GM19351 (cell line): ENCODE results near the gene ZBTB46.
"Not testable (repeated sequence)": the region's sequence is repeated elsewhere in the genome, so short reads cannot be mapped to it uniquely, and the experiment has no call there.

ENCODE experiments used
- ATAC-seq: cut with Tn5 transposase; IDR thresholded peaks from one replicate; pipeline ENCODE4 v1.9.1; 2021; ENCODE audit warnings: mild to moderate bottlenecking, moderate library complexity; ENCODE audit not compliant: unreplicated experiment

ZBTB46 gene

DNA sequence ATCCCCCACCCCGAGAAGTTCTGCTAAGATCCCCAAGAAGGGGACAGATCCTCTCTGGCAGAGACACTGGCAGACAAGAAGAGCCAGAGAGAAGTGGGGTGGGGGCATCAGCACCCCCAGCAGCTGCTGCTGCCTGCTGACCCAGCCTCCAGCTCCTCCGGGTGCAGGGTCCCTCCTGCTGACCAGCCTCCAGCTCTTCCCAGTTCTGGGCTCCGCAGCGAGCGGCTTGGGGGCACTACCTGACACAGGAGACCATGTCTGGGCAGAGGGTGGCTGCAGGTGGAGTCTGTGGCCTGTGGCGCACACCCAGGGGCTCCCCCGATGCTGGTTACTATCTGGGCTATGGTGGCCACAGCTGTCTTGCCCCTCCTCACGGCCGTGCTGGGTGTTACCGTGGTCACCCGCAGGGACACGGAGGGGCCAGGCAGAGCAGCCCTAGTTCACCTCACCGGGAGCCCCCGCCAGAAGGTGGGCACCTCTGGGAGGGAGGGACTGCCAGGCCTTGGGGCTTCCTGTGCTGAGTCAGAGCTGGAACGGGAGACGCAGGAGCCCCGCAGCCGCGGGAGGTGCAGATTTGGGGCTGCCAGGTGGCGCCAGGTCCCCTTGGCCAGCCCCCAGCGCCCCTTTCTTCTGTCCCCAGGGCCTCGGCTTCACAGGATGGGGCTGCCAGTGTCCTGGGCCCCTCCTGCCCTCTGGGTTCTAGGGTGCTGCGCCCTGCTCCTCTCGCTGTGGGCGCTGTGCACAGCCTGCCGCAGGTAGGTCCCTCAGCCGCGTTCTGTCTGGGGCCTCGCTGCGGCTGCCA lies 94.0 kb downstream of the ZBTB46 start:
- ATAC-seq, result no peak

DNA sequence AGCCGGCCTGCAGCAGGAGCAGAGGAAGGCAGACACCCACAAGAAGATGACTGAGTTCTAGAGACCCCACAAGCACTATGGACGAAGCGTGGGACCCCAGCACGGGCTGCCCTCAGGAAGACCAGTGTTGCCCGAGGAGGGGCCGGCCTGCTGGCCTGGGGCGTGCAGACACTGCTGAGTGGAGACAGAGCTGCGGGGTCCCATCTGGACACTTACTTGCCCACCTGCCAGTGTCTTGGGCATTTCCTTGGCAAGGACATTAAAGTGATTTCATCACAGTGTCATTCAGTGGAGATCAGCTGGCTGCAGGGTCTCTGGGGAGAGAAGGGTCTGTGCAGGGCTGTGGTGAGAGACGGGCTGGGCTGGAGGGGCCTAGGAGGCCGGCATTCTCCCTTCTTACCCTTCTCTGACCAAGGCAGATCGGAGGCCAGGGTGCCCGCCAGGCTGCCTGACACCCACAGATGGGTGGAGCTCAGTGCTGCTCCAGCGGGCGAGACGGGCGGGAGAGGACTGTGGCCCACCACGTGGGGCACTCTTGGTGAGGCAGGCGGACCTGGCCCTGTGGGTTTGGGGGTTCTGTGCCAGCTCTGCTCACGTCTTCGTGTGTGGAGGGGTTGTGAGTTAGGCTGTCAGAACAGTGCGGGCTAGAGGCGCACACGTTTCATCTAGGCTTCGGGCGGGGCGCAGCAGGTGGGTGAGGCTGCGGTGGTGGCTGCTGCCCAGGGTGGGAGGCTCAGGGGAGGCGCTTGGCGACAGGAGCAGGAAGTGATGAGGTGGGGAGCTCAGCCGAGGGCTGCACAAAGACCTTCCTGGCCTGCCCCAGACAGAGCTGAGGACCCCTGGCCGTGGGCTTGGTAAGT lies 95.0 kb downstream of the ZBTB46 start, which contains the start of gene LIME1:
TSS of gene LIME1 (plus strand) at position 806 of the 860 bp plus-strand sequence. CDS start 886 bp downstream, outside the sequence.
- no peak for ATAC-seq

DNA sequence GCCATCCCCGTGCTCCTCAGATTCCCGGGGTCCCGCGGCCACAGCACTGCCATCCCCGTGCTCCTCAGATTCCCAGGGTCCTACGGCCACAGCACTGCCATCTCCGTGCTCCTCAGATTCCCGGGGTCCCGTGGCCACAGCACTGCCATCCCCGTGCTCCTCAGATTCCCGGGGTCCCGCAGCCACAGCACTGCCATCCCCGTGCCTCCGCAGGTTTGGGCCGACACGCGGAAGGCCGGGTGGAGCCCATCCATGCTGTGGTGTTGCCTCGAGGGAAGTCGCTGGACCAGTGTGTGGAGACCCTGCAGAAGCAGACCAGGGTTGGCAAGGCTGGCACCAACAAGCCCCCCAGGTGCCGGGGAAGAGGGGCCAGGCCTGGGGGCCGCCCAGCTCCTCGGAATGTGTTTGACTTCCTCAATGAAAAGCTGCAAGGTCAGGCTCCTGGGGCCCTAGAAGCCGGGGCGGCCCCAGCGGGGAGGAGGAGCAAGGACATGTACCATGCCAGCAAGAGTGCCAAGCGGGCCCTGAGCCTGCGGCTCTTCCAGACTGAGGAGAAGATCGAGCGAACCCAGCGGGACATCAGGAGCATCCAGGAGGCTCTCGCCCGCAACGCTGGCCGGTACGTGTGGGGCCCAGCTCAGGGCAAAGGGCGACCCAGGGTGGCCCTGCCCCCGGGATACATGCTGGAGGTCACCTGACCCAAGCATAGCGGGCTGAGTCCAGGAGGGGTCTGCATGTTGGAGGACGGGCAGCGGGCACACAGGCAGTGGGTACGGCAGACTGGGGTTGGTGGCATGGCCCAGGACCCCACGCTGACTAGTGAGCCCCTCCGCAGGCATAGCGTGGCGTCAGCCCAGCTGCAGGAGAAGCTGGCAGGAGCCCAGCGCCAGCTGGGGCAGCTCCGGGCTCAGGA lies 95.9 kb downstream of the ZBTB46 start:
- ATAC-seq, result no peak

DNA sequence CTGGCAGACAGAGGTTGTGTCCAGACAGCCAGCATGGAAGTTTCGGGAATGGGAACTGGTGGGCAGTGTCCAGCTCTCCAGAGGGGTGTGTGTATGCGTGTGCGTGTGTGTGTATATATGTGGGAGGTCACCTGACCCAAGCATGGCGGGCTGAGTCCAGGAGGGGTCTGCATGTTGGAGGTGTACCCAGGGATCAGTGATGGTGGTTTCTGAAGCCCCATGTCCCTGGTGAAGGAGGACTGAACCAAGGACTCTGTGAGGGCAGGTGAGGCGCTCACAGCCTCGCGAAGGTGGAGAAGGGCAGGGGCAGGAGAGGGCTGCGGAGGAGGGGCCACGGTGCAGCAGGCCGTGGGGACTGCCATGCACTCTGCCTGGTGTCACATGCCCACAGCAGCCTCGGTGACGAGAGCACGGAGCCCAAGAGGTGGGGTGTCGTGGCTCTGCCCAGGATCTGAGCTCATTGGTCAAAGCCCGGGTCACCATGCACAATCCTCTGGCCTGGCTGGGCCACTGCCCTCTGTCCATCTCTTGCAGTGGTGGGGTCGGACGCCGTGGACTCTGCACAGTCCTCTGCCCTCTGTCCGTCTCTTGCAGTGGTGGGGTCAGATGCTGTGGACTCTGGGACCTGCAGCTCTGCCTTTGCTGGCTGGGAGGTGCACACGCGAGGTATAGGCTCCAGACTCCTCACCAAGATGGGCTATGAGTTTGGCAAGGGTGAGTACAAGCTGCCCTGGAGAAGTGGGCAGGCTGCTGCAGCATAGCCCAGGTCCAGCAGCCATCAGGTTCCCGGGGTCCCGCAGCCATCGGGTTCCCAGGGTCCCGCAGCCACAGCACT lies 96.7 kb downstream of the ZBTB46 start:
- no peak for ATAC-seq

DNA sequence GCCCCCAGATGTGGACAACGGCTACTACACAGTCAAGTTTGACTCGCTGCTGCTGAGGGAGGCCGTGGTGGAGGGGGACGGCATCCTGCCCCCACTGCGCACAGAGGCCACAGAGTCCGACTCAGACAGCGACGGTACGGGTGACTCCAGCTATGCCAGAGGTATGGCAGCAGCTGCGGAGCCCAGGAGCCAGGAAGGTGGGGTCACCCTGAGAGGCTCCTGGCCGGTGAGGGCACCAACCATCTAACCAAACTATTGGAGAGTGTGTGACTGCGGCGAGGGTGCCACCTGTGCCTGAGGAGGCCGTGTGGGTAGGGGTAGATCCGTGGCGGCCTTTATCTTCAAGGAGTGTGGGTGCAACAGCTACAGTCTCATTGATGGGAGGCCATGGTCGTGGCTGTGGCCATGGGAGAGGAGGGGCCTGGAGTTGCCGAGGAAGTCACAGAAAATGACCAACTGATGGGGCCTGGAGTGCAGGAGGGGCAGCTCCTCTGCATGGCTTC lies 97.4 kb downstream of the ZBTB46 start:
- ATAC-seq, result no peak

DNA sequence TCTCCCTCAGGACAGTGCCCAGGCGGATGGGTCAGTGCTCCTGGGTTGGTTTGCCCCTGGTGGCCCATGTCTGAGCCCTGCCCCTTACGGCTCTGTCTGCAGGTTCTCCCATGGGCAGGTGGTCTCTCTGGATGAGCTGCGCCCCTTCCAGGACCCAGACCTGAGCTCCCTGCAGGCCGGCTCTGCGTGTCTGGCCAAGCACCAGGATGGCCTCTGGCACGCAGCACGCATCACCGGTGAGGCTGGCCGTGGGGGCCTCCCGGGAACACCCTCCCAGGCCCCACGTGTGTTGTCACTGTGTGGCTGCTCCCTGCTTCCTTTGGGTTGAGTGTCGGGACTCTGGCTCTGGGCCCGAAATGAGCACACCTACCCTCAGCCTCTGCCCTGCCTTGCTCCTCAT lies 97.9 kb downstream of the ZBTB46 start:
- ATAC-seq, result no peak

DNA sequence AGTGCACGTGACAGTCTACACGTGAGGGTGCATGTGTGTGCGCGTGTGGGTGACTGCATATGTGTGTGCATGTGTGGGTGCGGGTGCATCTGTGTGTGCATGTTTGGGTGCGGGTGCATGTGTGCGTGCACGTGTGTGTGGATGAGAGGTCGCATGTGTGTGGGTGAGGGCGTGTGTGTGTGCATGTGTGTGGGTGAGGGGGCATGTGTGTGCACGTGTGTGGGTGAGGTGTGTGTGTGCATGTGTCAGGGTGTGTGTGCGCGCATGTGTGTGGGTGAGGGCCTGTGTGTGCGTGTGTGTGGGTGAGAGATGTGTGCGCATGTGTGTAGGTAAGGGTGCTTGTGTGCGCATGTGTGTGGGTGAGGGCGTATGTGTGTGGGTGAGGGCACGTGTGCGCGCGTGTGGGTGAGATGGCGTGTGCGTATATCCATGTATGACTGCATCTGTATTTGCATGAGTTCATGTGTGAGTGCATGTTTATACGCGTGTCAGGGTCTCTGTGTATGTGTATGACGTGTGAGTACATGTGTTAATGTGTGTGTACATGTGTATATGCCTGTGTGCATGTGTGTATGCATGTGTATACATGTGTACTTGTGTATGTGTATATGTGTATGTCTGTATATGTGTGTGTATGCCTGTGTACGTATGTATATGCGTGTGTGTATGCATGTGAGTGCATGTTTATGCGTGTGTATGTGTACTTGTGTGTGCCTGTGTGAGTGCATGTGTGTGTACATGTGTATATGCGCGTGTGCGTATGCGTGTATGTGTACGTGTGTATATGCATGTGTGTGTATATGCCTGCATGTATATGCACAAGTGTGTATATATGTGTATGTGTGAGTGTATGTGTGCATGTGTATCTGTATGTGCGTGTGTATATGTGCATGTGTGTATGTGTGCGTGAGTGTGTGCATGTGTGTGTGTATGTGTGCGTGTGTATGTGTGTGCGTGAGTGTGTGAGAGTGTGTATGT lies 98.7 kb downstream of the ZBTB46 start:
- no peak for ATAC-seq

DNA sequence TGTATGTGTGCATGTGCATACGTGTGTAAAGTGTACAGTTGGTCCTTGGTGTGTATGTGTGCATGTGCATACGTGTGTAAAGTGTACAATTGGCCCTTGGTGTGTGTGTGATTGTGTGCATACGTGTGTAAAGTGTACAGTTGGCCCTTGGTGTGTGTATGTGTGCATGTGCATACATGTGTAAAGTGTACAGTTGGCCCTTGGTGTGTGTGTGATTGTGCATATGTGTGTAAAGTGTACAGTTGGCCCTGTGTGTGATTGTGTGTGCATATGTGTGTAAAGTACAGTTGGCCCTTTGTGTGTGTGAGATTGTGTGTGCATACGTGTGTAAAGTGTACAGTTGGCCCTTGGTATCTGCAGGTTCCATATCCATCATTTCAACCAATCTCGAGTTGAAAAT lies 99.7 kb downstream of the ZBTB46 start:
- no peak for ATAC-seq

DNA sequence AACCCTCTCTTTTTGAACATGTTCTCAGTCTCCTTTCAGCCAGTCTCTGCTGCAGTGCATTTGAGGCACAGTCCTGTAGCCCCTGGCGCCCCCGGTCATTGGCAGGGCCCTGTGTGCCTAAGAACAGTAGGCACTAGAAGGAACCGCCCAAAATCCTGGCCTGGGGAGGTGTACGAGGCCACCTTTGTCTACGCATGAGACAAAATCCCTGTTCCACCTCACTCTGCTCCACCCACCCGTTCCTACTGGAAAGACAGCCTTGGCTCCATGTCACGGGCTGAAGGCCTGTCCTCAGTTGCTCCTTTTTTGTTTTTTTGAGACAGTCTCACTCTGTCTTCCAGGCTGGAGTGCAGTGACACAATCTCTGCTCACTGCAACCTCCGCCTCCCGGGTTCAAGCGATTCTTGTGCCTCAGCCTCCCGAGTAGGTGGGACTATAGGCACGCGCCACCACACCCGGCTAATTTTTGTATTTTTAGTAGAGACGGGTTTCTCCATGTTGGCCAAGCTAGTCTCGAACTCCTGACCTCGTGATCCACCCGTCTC lies 100.8 kb downstream of the ZBTB46 start:
- not testable (repeated sequence) for ATAC-seq

DNA sequence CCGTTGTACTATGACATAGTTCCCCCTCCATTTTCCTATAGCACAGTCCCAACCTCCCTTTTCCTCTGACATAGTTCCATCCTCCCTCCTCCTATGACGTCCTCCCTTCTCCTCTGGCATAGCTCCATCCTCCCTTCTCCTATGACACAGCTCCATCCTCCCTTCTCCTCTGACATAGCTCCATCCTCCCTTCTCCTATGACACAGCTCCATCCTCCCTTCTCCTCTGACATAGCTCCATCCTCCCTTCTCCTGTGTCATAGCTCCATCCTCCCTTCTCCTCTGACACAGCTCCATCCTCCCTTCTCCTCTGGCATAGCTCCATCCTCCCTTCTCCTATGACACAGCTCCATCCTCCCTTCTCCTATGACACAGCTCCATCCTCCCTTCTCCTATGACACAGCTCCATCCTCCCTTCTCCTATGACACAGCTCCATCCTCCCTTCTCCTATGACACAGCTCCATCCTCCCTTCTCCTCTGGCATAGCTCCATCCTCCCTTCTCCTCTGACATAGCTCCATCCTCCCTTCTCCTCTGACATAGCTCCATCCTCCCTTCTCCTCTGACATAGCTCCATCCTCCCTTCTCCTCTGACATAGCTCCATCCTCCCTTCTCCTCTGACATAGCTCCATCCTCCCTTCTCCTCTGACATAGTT lies 108.0 kb downstream of the ZBTB46 start:
- ATAC-seq, result not testable (repeated sequence)

DNA sequence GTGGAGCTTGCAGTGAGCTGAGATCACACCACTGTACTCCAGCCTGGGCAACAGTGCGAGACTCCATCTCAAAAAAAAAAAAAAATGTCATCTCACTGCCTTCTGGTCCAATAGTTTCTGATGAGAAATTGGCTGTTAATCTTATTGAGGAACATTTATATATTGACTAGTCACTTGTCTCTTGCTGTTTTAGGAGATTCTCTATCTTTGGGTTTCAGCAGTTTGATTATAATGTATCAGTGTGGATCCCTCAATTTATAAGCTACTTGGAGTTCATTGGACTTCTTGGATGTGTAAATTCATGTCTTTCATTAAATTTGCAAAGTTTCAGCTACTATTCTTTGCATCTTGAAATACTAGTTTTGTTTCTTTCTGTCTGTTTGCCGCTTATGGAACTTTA lies 112.1 kb downstream of the ZBTB46 start:
- ATAC-seq, result no peak

DNA sequence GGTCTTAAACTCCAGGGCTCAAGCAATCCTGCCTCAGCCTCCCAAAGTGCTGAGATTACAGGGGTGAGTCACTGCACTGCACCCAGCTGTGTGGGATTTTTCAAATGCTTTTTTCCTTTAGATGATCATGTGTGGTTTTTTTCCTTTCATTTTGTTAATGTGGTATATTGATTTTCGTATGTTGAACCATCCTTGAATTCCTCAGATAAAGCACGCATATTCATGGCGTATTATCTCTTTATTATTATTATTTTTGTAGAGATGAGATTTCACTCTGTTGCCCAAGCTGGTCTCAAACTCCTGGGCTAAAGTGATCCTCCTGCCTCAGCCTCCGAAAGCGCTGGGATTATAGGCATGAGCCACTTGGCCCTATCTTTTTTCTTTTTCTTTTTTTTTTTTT lies 116.2 kb downstream of the ZBTB46 start:
- no peak for ATAC-seq

DNA sequence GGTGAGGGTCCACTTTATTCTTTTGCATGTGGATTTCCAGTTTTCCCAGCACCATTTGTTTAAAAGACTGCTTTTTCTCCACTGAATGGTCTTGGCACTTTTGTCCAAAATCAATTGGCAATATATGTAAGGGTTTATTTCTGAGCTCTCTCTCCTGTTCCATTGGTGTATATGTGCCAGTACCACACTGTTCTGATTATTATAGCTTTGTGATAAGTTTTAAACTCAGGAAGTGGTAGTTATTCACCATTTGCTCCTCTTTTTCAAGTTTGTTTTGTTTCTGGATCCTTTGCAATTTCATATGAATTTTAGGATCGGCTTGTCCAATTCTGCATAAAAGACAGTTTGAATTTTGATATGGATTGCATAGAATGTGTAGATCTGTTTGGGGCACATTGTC lies 118.9 kb downstream of the ZBTB46 start:
- ATAC-seq, result no peak

DNA sequence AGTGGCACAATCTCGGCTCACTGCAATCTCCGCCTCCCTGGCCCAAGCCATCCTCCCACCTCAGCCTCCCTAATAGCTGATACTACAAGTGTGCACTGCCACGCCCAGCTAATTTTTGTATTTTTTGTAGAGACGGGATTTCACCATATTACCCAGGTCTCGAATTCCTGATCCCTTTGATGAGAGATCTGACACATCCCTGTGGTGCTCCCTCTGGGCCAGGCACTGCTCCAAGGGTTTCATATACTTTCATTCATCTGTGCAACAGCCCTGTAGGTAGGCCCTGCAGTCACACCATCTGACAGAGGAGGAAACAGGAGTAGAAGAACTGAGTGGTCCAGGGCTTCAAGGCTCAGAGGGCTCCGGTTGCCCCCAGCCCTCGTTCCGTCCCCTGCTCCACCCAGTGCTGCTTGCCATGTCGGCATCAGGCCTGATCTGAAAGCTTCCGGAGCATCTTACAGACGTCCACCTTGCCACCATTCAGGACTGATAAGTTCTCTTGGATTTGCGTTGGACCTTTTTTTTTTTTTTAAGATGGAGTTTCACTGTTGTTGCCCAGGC lies 119.9 kb downstream of the ZBTB46 start:
- no peak for ATAC-seq

DNA sequence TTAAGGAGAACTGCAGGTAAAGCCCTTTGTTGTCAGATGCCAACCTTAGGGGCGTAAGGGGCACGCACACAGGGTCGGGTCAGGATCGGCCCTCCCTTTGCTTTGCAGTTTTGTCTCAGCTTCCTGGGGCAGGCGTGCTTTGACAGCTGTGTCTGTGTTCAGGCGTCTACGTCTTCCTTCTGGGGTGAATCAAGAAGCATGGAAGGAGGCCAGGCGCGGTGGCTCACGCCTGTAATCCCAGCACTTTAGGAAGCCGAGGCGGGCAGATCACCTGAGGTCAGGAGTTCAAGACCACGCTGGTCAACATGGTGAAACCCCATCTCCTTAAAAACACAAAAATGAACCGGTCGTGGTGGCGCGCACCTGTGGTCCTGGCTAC lies 121.9 kb downstream of the ZBTB46 start:
- no peak for ATAC-seq

DNA sequence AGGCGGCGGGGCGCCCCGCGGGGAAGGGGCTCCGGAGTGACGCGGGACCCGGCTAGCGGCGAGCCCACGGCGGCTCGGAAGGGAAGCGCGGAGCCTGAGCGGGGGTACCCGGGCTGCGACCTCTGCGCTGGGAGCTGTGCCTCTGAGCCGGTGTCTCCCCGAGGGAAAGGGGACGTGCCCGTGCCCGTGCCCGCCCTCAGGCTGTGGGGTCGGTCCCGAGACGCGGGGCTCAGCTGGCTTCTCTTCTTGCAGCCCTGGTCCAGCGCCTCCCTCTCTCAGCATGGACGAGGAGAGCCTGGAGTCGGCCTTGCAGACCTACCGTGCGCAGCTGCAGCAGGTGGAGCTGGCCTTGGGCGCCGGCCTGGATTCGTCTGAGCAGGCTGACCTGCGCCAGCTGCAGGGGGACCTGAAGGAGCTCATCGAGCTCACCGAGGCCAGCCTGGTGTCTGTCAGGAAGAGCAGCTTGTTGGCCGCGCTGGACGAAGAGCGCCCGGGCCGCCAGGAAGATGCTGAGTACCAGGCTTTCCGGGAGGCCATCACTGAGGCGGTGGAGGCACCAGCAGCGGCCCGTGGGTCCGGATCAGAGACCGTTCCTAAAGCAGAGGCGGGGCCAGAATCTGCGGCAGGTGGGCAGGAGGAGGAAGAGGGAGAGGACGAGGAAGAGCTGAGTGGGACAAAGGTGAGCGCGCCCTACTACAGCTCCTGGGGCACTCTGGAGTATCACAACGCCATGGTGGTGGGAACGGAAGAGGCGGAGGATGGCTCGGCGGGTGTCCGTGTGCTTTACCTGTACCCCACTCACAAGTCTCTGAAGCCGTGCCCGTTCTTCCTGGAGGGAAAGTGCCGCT lies 122.5 kb downstream of the ZBTB46 start:
- no peak for ATAC-seq
